Left lung (tissue), 10 donors: ENCODE measurements around the gene MAGEA3. TPM values are rescaled to one million over a fixed set of nuclear protein-coding genes. Genes with fewer than 3 reads are reported as not detected.
"Not testable (repeated sequence)": the region's sequence is repeated elsewhere in the genome, so short reads cannot be mapped to it uniquely, and the experiment has no call there.

ENCODE experiments used
- ATAC-seq: fragments of 200-7000 bp; cut with Tn5 transposase; one replicate; pipeline ENCODE4 v1.9.1; 2020; ENCODE audit warnings: moderate library complexity
- DNase-seq, 4 donors: peaks; one replicate each; pipeline ENCODE4 v3.0.0-alpha.2; 2013 to 2020
- H3K27ac ChIP-seq, 2 donors: fragments of 200-600 bp; sonication (generic) in 1 of 2; one replicate each; pipeline versions ENCODE4 v1.5.0 to v1.8.0; 2020 to 2021
- H3K27me3 ChIP-seq, 2 donors: fragments of 200-600 bp; sonication (generic) in 1 of 2; one replicate each; pipeline versions ENCODE4 v1.5.0 to v1.8.0; 2020 to 2021
- H3K36me3 ChIP-seq, 2 donors: fragments of 200-600 bp; sonication (generic) in 1 of 2; one replicate each; pipeline versions ENCODE4 v1.5.0 to v1.8.0; 2020 to 2021
- H3K4me1 ChIP-seq, 2 donors: fragments of 200-600 bp; one replicate each; pipeline ENCODE4 v1.8.0; 2021
- H3K4me3 ChIP-seq, 2 donors: fragments of 200-600 bp; sonication (generic) in 1 of 2; one replicate each; pipeline versions ENCODE4 v1.5.0 to v1.8.0; 2020 to 2021; ENCODE audit warnings: mild to moderate bottlenecking in 1 of 2
- H3K9me3 ChIP-seq, 2 donors: fragments of 200-600 bp; sonication (generic) in 1 of 2; one replicate each; pipeline versions ENCODE4 v1.5.0 to v1.8.0; 2020 to 2021
- CTCF ChIP-seq, 2 donors: fragments of 200-600 bp; sonication (generic) in 1 of 2; IDR thresholded peaks; one replicate each; pipeline versions ENCODE4 v1.5.0 to v1.8.0; 2021; ENCODE audit warnings: antibody characterized with exemption in 2 of 2
- intact Hi-C, 2 donors: fragments of 100-400 bp; cut with DNase I; formaldehyde crosslinking; loops; one replicate each; pipeline versions ENCODE4 v1.11.2 to v1.14.2; 2022
- polyA plus RNA-seq, 6 donors: library from polyadenylated mRNA; unstranded; fragments of 120-200 nt; gene quantifications; one replicate each; pipeline ENCODE4 v1.2.1, GENCODE V29; 2013; ENCODE audit not compliant: insufficient read length in 6 of 6
- total RNA-seq, 2 donors: library from RNA; stranded (reverse); fragmentation: NEBNext Ultra II Directional; extraction: Animal tissue kit (Norgen Biotek cat#: 25700); gene quantifications; one replicate each; pipeline ENCODE4 v1.2.1, GENCODE V29; 2021
- donor health status: DM: no; HTN: yes; CAD: no.
- donor health status: DM: no; HTN: no; CAD: no.

The MAGEA3 gene
- total and polyA plus RNA-seq, 8 donors: not detected

- H3K27me3 ChIP-seq: no peaks in the 10 kb centered on the region
- ATAC-seq (no peak), DNase-seq (no peak)
- H3K4me1 ChIP-seq: no peaks in the 10 kb centered on the region
- no peak overlapping the region for H3K4me3 ChIP-seq
- H3K27ac ChIP-seq: no peak overlapping the region
- TF ChIP-seq CTCF (IDR thresholded peaks at IDR 0.05): no peak
- H3K9me3 ChIP-seq: no peaks in the 10 kb centered on the region
- intact Hi-C loops: no loop called here
- H3K36me3 ChIP-seq: no peaks in the 10 kb centered on the region
Measured at GRCh38 chrX:152725409-152725808, 26.8 kb downstream of the MAGEA3 start.

- Histone ChIP-seq H3K9me3 (no peaks in the 10 kb centered on the region), H3K4me3 (no peak within 1 kb of the TSS), H3K4me1 (no peaks in the 10 kb centered on the region), H3K36me3 (no peaks in the 10 kb centered on the region), H3K27ac (no peak within 1 kb of the TSS), H3K27me3 (no peaks in the 10 kb centered on the region)
- intact Hi-C loops: no loop called here
- no peak for ATAC-seq
- TF ChIP-seq CTCF (IDR thresholded peaks at IDR 0.05): no peak
- no peak for DNase-seq
Measured at GRCh38 chrX:152733261-152733975, 34.8 kb downstream of the MAGEA3 start, which contains the start of the genes CSAG1 and MAGEA12. Gene CSAG1 (minus strand): TSS chrX:152733721. CDS start chrX:152732460, 1,261 bp downstream. Gene MAGEA12 (plus strand): TSS chrX:152733757. CDS start chrX:152736162, 2,405 bp downstream.

- H3K27me3 ChIP-seq, H3K9me3 ChIP-seq, intact Hi-C loops, DNase-seq, H3K27ac ChIP-seq, H3K36me3 ChIP-seq, H3K4me1 ChIP-seq, ATAC-seq, H3K4me3 ChIP-seq: not testable (repeated sequence)
Measured at GRCh38 chrX:152734143-152734858, 35.7 kb downstream of the MAGEA3 start.

- no peak for DNase-seq
- intact Hi-C loops: no loop called here
- Histone ChIP-seq H3K4me1 (no peaks in the 10 kb centered on the region), H3K36me3 (no peaks in the 10 kb centered on the region), H3K9me3 (no peaks in the 10 kb centered on the region), H3K4me3 (no peak overlapping the region), H3K27me3 (no peaks in the 10 kb centered on the region), H3K27ac (no peak overlapping the region)
- no peak for ATAC-seq
- no peak for TF ChIP-seq CTCF (IDR thresholded peaks at IDR 0.05)
Measured at GRCh38 chrX:152735101-152735500, 36.5 kb downstream of the MAGEA3 start.

GRCh38 chrX:152735860-152736511 is 37.4 kb downstream of the MAGEA3 start:
- no peaks in the 10 kb centered on the region for H3K36me3 ChIP-seq
- intact Hi-C loops: no loop called here
- H3K4me3 ChIP-seq: no peak overlapping the region
- ATAC-seq: no peak
- H3K27ac ChIP-seq: no peak overlapping the region
- no peaks in the 10 kb centered on the region for H3K9me3 ChIP-seq
- no peaks in the 10 kb centered on the region for H3K27me3 ChIP-seq
- TF ChIP-seq CTCF (IDR thresholded peaks at IDR 0.05): no peak
- H3K4me1 ChIP-seq: no peaks in the 10 kb centered on the region
- no peak for DNase-seq

- H3K27ac ChIP-seq, H3K27me3 ChIP-seq, H3K4me1 ChIP-seq, intact Hi-C loops, H3K36me3 ChIP-seq, H3K4me3 ChIP-seq, ATAC-seq, DNase-seq, H3K9me3 ChIP-seq: not testable (repeated sequence)
Measured at GRCh38 chrX:152736528-152736927, 37.9 kb downstream of the MAGEA3 start.
